ENCODE measurements around the gene THBS2. TPM values are rescaled to one million over a fixed set of nuclear protein-coding genes. Genes with fewer than 3 reads are reported as not detected.

THBS2 gene
- total RNA-seq, 4 donors from 2014 or later = 80.9 to 149 (median 107) TPM

- H3K9me3 ChIP-seq = no peaks in the 10 kb centered on the region
- 36% methylated on average over 5 of the region's 5 CpGs for WGBS
- TF ChIP-seq EP300 (IDR thresholded peaks at IDR 0.05) (no peak), CTCF (IDR thresholded peaks at IDR 0.05) (no peak), POLR2A (IDR thresholded peaks at IDR 0.05) (no peak), POLR2AphosphoS5 (IDR thresholded peaks at IDR 0.05) (no peak)
- H3K27me3 ChIP-seq = peaks cover 6% of the 10 kb centered on the region
- DNase-seq (ENCODE audit: low spot score in 2 of 2) = peak; percentile 67 to 83
- peaks cover 55% of the 10 kb centered on the region for H3K4me1 ChIP-seq
- peaks cover 22% of the 10 kb centered on the region for H3K36me3 ChIP-seq
- H3K27ac ChIP-seq = peak overlapping the region; percentile 78
- peak overlapping the region; percentile 49 for H3K4me3 ChIP-seq
These were observed 3.0 kb downstream of the THBS2 start for GRCh38 chr6:169250660-169251059.

GRCh38 chr6:169249057-169249456, 4.6 kb downstream of the THBS2 start:
- peaks cover 29% of the 10 kb centered on the region for H3K36me3 ChIP-seq
- peak; percentile 58 to 73 for DNase-seq (ENCODE audit: low spot score in 2 of 2)
- H3K4me3 ChIP-seq = no peak overlapping the region
- H3K4me1 ChIP-seq = peaks cover 40% of the 10 kb centered on the region
- TF ChIP-seq POLR2A (IDR thresholded peaks at IDR 0.05) (no peak), CTCF (IDR thresholded peaks at IDR 0.05) (no peak), POLR2AphosphoS5 (IDR thresholded peaks at IDR 0.05) (no peak), EP300 (IDR thresholded peaks at IDR 0.05) (no peak)
- H3K9me3 ChIP-seq = no peaks in the 10 kb centered on the region
- 87% methylated on average over 10 of the region's 16 CpGs for WGBS
- H3K27ac ChIP-seq = no peak overlapping the region
- H3K27me3 ChIP-seq = no peaks in the 10 kb centered on the region

DNA sequence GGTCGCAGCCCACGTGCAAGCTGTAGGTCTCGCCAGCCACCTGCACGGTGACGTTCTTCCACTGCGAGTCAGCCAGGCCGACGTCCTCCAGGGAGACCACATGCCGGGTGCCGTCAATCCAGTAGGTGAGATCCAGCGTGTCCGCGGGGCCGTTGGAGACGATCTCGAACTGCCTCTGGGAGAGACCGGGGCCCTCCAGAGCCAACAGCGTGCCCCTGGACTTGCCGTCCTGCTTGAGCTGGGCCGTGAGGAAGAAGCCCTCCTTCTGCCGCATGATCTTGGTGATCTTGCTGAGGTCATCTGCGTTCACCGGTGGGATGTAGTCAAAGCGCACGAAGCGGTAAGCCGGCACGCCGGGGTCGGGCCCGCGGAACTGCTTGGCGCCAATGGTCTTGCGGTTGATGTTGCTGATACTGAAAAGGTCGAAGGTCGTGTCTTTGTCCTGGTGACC, 5.1 kb downstream of the THBS2 start:
- H3K9me3 ChIP-seq = no peaks in the 10 kb centered on the region
- H3K36me3 ChIP-seq = peaks cover 29% of the 10 kb centered on the region
- peaks cover 35% of the 10 kb centered on the region for H3K4me1 ChIP-seq
- 97% methylated on average over 19 of the region's 36 CpGs for WGBS
- H3K27me3 ChIP-seq = no peaks in the 10 kb centered on the region
- no peak overlapping the region for H3K4me3 ChIP-seq
- TF ChIP-seq POLR2A (IDR thresholded peaks at IDR 0.05) (no peak), EP300 (IDR thresholded peaks at IDR 0.05) (no peak), CTCF (IDR thresholded peaks at IDR 0.05) (no peak), POLR2AphosphoS5 (IDR thresholded peaks at IDR 0.05) (no peak)
- H3K27ac ChIP-seq = no peak overlapping the region
- DNase-seq (ENCODE audit: low spot score in 2 of 2) = peak; percentile 60 to 79

GRCh38 chr6:169247991-169248390, 5.7 kb downstream of the THBS2 start:
- no peaks in the 10 kb centered on the region for H3K9me3 ChIP-seq
- no peaks in the 10 kb centered on the region for H3K27me3 ChIP-seq
- peaks cover 31% of the 10 kb centered on the region for H3K4me1 ChIP-seq
- WGBS = 97% methylated on average over 8 of the region's 8 CpGs
- DNase-seq (ENCODE audit: low spot score in 2 of 2) = no peak
- no peak overlapping the region for H3K27ac ChIP-seq
- TF ChIP-seq CTCF (IDR thresholded peaks at IDR 0.05) (no peak), POLR2A (IDR thresholded peaks at IDR 0.05) (no peak), EP300 (IDR thresholded peaks at IDR 0.05) (no peak), POLR2AphosphoS5 (IDR thresholded peaks at IDR 0.05) (no peak)
- H3K4me3 ChIP-seq = no peak overlapping the region
- H3K36me3 ChIP-seq = peaks cover 29% of the 10 kb centered on the region

DNA sequence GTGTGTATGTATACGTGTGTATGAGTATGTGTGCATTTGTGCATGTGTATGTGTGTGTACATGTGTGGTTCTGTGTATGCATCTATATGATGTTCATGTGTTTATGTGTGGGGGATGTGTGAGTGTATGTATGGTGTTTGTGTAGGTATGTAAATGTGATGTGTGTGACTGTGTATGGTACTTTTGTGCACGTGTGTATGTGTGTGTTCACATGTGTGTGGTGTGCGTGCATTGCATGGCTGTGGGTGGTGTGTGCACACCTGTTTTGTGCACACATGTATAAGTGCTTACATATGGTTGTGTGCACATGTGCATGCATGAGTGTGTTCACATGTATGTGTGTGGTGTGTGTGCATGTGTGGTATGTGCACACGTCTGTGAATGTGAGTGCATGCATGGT, 6.2 kb downstream of the THBS2 start:
- Histone ChIP-seq H3K36me3 (peaks cover 29% of the 10 kb centered on the region), H3K27ac (no peak overlapping the region), H3K4me3 (no peak overlapping the region), H3K27me3 (no peaks in the 10 kb centered on the region), H3K4me1 (peaks cover 25% of the 10 kb centered on the region), H3K9me3 (no peaks in the 10 kb centered on the region)
- DNase-seq (ENCODE audit: low spot score in 2 of 2) = no peak
- TF ChIP-seq POLR2AphosphoS5 (IDR thresholded peaks at IDR 0.05) = no peak
- no peak for TF ChIP-seq POLR2A (IDR thresholded peaks at IDR 0.05)
- no peak for TF ChIP-seq EP300 (IDR thresholded peaks at IDR 0.05)
- no peak for TF ChIP-seq CTCF (IDR thresholded peaks at IDR 0.05)
- 73% methylated on average over 4 of the region's 4 CpGs for WGBS
